IMR-90 (cell line): Measurements from ENCODE around the gene TJP3. TPM values are rescaled to one million over a fixed set of nuclear protein-coding genes. Genes with fewer than 3 reads are reported as not detected.

ENCODE experiments used
- ATAC-seq: fragments of 200-7000 bp; cut with Tn5 transposase; 2 replicates; pipeline ENCODE4 v1.9.1; 2020; ENCODE audit warnings: low read depth, mild to moderate bottlenecking, moderate library complexity
- BruUV-seq: library from RNA; stranded (reverse); fragments of 400-500 nt; replicated peaks from 2 replicates; lab custom pipeline; 2021; lab: Mats Ljungman, UMichigan
- CTCF ChIA-PET: fragments of 300-600 bp; formaldehyde crosslinking; extraction: SDS; loops from one replicate; lab custom pipeline; 2021; ENCODE audit warnings: antibody characterized with exemption; lab: Yijun Ruan, JAX
- POLR2A ChIA-PET: fragments of 300-600 bp; sonication (Branson Sonifier 250); formaldehyde crosslinking; loops from one replicate; lab custom pipeline; 2022; ENCODE audit warnings: antibody characterized with exemption; ENCODE audit not compliant: unreplicated experiment; lab: Charles Lee
- DNase-seq: peaks from one replicate; pipeline ENCODE4 v3.0.0; 2013
- H2AFZ ChIP-seq: replicated peaks from 2 replicates; pipeline ENCODE3; 2013; ENCODE audit warnings: low read length, mild to moderate bottlenecking; ENCODE audit not compliant: poor library complexity
- H2AK5ac ChIP-seq: 2 replicates; pipeline ENCODE4 v1.6.1; 2013; ENCODE audit warnings: low read depth, low read length, inconsistent platforms
- H2AK9ac ChIP-seq: replicated peaks from 2 replicates; pipeline ENCODE3; 2013; ENCODE audit warnings: mild to moderate bottlenecking, low read depth, low read length, moderate library complexity; ENCODE audit not compliant: poor library complexity
- H2BK120ac ChIP-seq: 2 replicates; pipeline ENCODE4 v1.6.1; 2013; ENCODE audit warnings: low read depth, low read length, inconsistent platforms
- H2BK15ac ChIP-seq: 3 replicates; pipeline ENCODE4 v1.6.1; 2013; ENCODE audit warnings: low read depth, low read length, inconsistent platforms
- H2BK20ac ChIP-seq: 2 replicates; pipeline ENCODE4 v1.6.1; 2013; ENCODE audit warnings: low read depth, mild to moderate bottlenecking, inconsistent platforms, low read length, moderate library complexity
- H2BK5ac ChIP-seq: 2 replicates; pipeline ENCODE4 v1.6.1; 2013; ENCODE audit warnings: mild to moderate bottlenecking, low read depth, low read length, inconsistent platforms; ENCODE audit not compliant: poor library complexity, severe bottlenecking
- H3K14ac ChIP-seq: replicated peaks from 2 replicates; pipeline ENCODE4 v1.6.1; 2013; ENCODE audit warnings: low read depth, low read length, inconsistent platforms
- H3K18ac ChIP-seq: 2 replicates; pipeline ENCODE4 v1.6.1; 2013; ENCODE audit warnings: low read depth, low read length, control low read depth
- H3K23ac ChIP-seq: 2 replicates; pipeline ENCODE4 v1.6.1; 2013; ENCODE audit warnings: low read depth, low read length, inconsistent platforms
- H3K27ac ChIP-seq: 2 replicates; pipeline ENCODE4 v1.5.1; 2013; ENCODE audit warnings: mild to moderate bottlenecking, control low read depth, low read length; ENCODE audit not compliant: insufficient read depth
- H3K27me3 ChIP-seq: 2 replicates; pipeline ENCODE4 v1.6.1; 2013; ENCODE audit warnings: low read length; ENCODE audit not compliant: control insufficient read depth, insufficient read depth
- H3K36me3 ChIP-seq: 2 replicates; pipeline ENCODE4 v1.6.1; 2013; ENCODE audit warnings: low read length, mixed read lengths; ENCODE audit not compliant: control insufficient read depth, insufficient read depth
- H3K4ac ChIP-seq: 2 replicates; pipeline ENCODE4 v1.6.1; 2013; ENCODE audit warnings: low read depth, low read length, inconsistent platforms
- H3K4me1 ChIP-seq: 2 replicates; pipeline ENCODE4 v1.6.1; 2013; ENCODE audit warnings: low read length, mixed read lengths; ENCODE audit not compliant: control insufficient read depth, insufficient read depth
- H3K4me2 ChIP-seq: 2 replicates; pipeline ENCODE4 v1.6.1; 2013; ENCODE audit warnings: low read depth, mild to moderate bottlenecking, control low read depth, low read length, moderate library complexity
- H3K4me3 ChIP-seq: 2 replicates; pipeline ENCODE4 v1.5.1; 2013; ENCODE audit warnings: low read depth, mild to moderate bottlenecking, control low read depth, low read length, moderate library complexity; ENCODE audit not compliant: insufficient read depth
- H3K56ac ChIP-seq: 2 replicates; pipeline ENCODE4 v1.6.1; 2013; ENCODE audit warnings: low read length, inconsistent platforms; ENCODE audit not compliant: insufficient read depth; ENCODE audit errors: extremely low read depth
- H3K79me1 ChIP-seq, 2 experiments: 2 replicates each; pipeline ENCODE4 v1.6.1; 2013; ENCODE audit warnings: low read length in 2 of 2, inconsistent platforms in 1 of 2, low read depth in 1 of 2
- H3K9ac ChIP-seq: 2 replicates; pipeline ENCODE4 v1.6.1; 2013; ENCODE audit warnings: low read depth, low read length, control low read depth
- H3K9me1 ChIP-seq: 2 replicates; pipeline ENCODE4 v1.6.1; 2013; ENCODE audit warnings: low read length, inconsistent platforms; ENCODE audit not compliant: insufficient read depth
- H3K9me3 ChIP-seq: 2 replicates; pipeline ENCODE4 v1.6.1; 2013; ENCODE audit warnings: low read length; ENCODE audit not compliant: control insufficient read depth, insufficient read depth
- H4K20me1 ChIP-seq: 2 replicates; pipeline ENCODE4 v1.6.1; 2013; ENCODE audit warnings: low read length, inconsistent platforms; ENCODE audit not compliant: insufficient read depth
- H4K5ac ChIP-seq: 2 replicates; pipeline ENCODE4 v1.6.1; 2013; ENCODE audit warnings: mild to moderate bottlenecking, low read depth, low read length, control low read depth
- H4K8ac ChIP-seq, 2 experiments: 2 replicates each; pipeline ENCODE4 v1.6.1; 2013; ENCODE audit warnings: low read depth in 2 of 2, low read length in 2 of 2, control low read depth in 1 of 2, inconsistent platforms in 1 of 2
- H4K91ac ChIP-seq: 2 replicates; pipeline ENCODE4 v1.6.1; 2013; ENCODE audit warnings: low read depth, low read length, inconsistent platforms; ENCODE audit not compliant: insufficient read depth
- BHLHE40 ChIP-seq: fragments of 150-350 bp; IDR thresholded peaks from 2 replicates; pipeline ENCODE4 v1.6.1; 2016; ENCODE audit warnings: mild to moderate bottlenecking, low read depth, low read length
- FOS ChIP-seq: fragments of 150-350 bp; IDR thresholded peaks from 2 replicates; pipeline ENCODE4 v1.6.1; 2016; ENCODE audit warnings: low read depth, low read length
- MAZ ChIP-seq: IDR thresholded peaks from 2 replicates; pipeline ENCODE4 v1.6.1; 2012; ENCODE audit warnings: low read depth, mild to moderate bottlenecking, low read length, improper control_type of control experiment, moderate library complexity, borderline replicate concordance
- MXI1 ChIP-seq: IDR thresholded peaks from 2 replicates; pipeline ENCODE4 v1.6.1; 2012; ENCODE audit warnings: low read depth, mild to moderate bottlenecking, low read length, moderate library complexity, borderline replicate concordance
- NFE2L2 ChIP-seq: fragments of 150-350 bp; IDR thresholded peaks from 2 replicates; pipeline ENCODE4 v1.6.1; 2016; ENCODE audit warnings: low read depth, mild to moderate bottlenecking, low read length
- POLR2A ChIP-seq: IDR thresholded peaks from 2 replicates; pipeline ENCODE4 v1.6.1; 2012; ENCODE audit warnings: mild to moderate bottlenecking, low read depth, low read length
- RAD21 ChIP-seq: IDR thresholded peaks from 2 replicates; pipeline ENCODE4 v1.6.1; 2012; ENCODE audit warnings: low read length, improper control_type of control experiment
- RCOR1 ChIP-seq: IDR thresholded peaks from 2 replicates; pipeline ENCODE4 v1.6.1; 2012; ENCODE audit warnings: mild to moderate bottlenecking, low read length, improper control_type of control experiment; ENCODE audit not compliant: insufficient replicate concordance
- RFX5 ChIP-seq: IDR thresholded peaks from 2 replicates; pipeline ENCODE4 v1.8.0; 2012; ENCODE audit warnings: low read depth, mild to moderate bottlenecking, low read length, moderate library complexity
- SMC3 ChIP-seq: fragments of 150-350 bp; IDR thresholded peaks from 2 replicates; pipeline ENCODE4 v1.6.1; 2016; ENCODE audit warnings: low read depth, mild to moderate bottlenecking, antibody characterized with exemption, low read length, moderate library complexity
- WGBS, 2 experiments: methylation state at CpG; one replicate each; pipeline versions ENCODE4 v1.1.5 to v1.1.7; 2013; ENCODE audit warnings: missing lambda C conversion rate in 2 of 2; ENCODE audit not compliant: insufficient read length in 1 of 2; ENCODE audit errors: extremely low coverage in 2 of 2; 5-methylcytosine and 5-hydroxymethylcytosine counted together
- dilution Hi-C: fragments of 300-500 bp; cut with HindIII; formaldehyde crosslinking; loops from one replicate; pipeline ENCODE4 v1.14.3; 2018; ENCODE audit warnings: low sequenced_read_pairs; ENCODE audit not compliant: unreplicated experiment
- in situ Hi-C: fragments of 300-500 bp; cut with MboI; formaldehyde crosslinking; loops from 3 replicates; pipeline ENCODE4 v1.14.3; 2019; ENCODE audit warnings: low sequenced_read_pairs, inconsistent platforms, mixed read lengths
- intact Hi-C: fragments of 100-400 bp; cut with micrococcal nuclease; formaldehyde crosslinking; loops from 2 replicates; pipeline ENCODE4 v1.10.0; 2022
- polyA plus RNA-seq, 3 experiments: library from polyadenylated mRNA; depleted of rRNA; stranded (reverse); fragments of >200 nt; gene quantifications; 2 replicates each; pipeline ENCODE4 v1.2.3, GENCODE V29; 2012; ENCODE audit warnings: low replicate concordance in 1 of 3
- total RNA-seq: library from RNA; depleted of rRNA; stranded (reverse); fragments of >200 nt; gene quantifications from 2 replicates; pipeline ENCODE4 v1.2.3, GENCODE V29; 2012
- TF ChIP-seq, protein P1 (sequence below): fragments of 150-350 bp; IDR thresholded peaks from 2 replicates; pipeline ENCODE4 v1.6.1; 2016; ENCODE audit warnings: low read depth, mild to moderate bottlenecking, low read length, moderate library complexity, borderline replicate concordance
- TF ChIP-seq, protein P2 (sequence below): fragments of 150-350 bp; IDR thresholded peaks from 2 replicates; pipeline ENCODE4 v1.6.1; 2017; ENCODE audit warnings: mild to moderate bottlenecking, antibody characterized with exemption, low read length, low read depth

The TJP3 gene
- total and polyA plus RNA-seq, 2 of the 4 experiments (the other 2 are of a cell fraction) = not detected

DNA sequence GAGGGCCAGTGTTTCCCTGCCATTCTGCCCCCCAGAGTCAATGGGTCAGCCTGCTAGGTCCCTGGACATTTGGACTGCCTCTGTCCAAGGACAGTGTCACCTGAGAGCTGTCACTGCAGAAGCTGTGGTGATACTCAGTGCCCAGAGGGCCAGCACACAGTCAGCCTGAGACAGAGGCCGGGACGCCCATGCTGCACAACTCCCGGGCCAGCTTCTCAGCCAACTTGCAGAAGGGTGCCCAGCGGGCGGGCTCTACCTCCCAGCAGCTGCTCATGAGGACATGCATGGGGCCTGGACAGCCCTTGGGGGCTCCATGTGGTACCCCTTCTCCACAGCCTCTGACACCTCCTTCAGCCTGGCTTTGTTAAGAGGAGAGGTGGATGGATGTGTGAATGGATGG lies 67.6 kb downstream of the TJP3 start:
- Histone ChIP-seq H4K20me1 (no peaks in the 10 kb centered on the region), H4K5ac (no peak overlapping the region), H2BK15ac (no peak overlapping the region), H3K9ac (no peak overlapping the region), H4K91ac (no peak overlapping the region), H3K14ac (no peak overlapping the region), H3K4me3 (no peak overlapping the region), H2BK20ac (no peak overlapping the region), H2AK5ac (no peak overlapping the region), H2BK120ac (no peak overlapping the region), H3K4ac (no peak overlapping the region), H3K27ac (no peak overlapping the region), H2BK5ac (no peak overlapping the region), H3K79me1 (no peaks in the 10 kb centered on the region), H3K56ac (no peak overlapping the region), H3K23ac (no peak overlapping the region), H3K27me3 (peaks cover 5% of the 10 kb centered on the region; the same call in 1 of the 2 replicates), H3K4me1 (no peaks in the 10 kb centered on the region), H3K18ac (no peak overlapping the region), H4K8ac (no peak overlapping the region), H3K4me2 (no peak overlapping the region), H3K9me3 (peaks cover 2% of the 10 kb centered on the region), H3K36me3 (no peaks in the 10 kb centered on the region), H2AK9ac (no peak overlapping the region), H2AFZ (no peak overlapping the region), H3K9me1 (no peaks in the 10 kb centered on the region)
- TF ChIP-seq RAD21 (no peak), NFE2L2 (no peak), BHLHE40 (no peak), MXI1 (no peak), SMC3 (no peak), MAZ (no peak), POLR2A (no peak), RCOR1 (no peak), RFX5 (no peak), FOS (no peak)
- TF ChIP-seq, protein P1, sequence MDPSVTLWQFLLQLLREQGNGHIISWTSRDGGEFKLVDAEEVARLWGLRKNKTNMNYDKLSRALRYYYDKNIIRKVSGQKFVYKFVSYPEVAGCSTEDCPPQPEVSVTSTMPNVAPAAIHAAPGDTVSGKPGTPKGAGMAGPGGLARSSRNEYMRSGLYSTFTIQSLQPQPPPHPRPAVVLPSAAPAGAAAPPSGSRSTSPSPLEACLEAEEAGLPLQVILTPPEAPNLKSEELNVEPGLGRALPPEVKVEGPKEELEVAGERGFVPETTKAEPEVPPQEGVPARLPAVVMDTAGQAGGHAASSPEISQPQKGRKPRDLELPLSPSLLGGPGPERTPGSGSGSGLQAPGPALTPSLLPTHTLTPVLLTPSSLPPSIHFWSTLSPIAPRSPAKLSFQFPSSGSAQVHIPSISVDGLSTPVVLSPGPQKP = no peak
- TF ChIP-seq, protein P2, sequence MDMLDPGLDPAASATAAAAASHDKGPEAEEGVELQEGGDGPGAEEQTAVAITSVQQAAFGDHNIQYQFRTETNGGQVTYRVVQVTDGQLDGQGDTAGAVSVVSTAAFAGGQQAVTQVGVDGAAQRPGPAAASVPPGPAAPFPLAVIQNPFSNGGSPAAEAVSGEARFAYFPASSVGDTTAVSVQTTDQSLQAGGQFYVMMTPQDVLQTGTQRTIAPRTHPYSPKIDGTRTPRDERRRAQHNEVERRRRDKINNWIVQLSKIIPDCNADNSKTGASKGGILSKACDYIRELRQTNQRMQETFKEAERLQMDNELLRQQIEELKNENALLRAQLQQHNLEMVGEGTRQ = no peak
- dilution Hi-C loops (no loop called here), in situ Hi-C loops (no loop called here), intact Hi-C loops (no loop called here)
- DNase-seq (no peak), ATAC-seq (no peak)
- ChIA-PET CTCF (no interaction called here), POLR2A (no interaction called here)
- no CpG with 5 or more reads among the region's 5 CpGs for WGBS, 2 experiments
- BruUV-seq = no TSS peak
